HG02884 (cell line): ENCODE measurements around the gene TEX12.
"Not testable (repeated sequence)": the region's sequence is repeated elsewhere in the genome, so short reads cannot be mapped to it uniquely, and the experiment has no call there.

ENCODE experiments used
- ATAC-seq: cut with Tn5 transposase; IDR thresholded peaks from one replicate; pipeline ENCODE4 v1.9.1; 2021; ENCODE audit warnings: mild to moderate bottlenecking, moderate library complexity; ENCODE audit not compliant: unreplicated experiment

Gene TEX12

GRCh38 chr11:112163875-112164685, 3.1 kb upstream of the TEX12 start, which contains the start of gene IL18:
TSS of gene IL18 (minus strand) at chr11:112164094. CDS start at chr11:112155053, 9,041 bp downstream.
- ATAC-seq, result no peak

- no peak for ATAC-seq
Measured at GRCh38 chr11:112165049-112165448, 2.1 kb upstream of the TEX12 start.

- ATAC-seq, result no peak
Measured at GRCh38 chr11:112166562-112166961, 610 bp upstream of the TEX12 start.

GRCh38 chr11:112172362-112172994, 5.3 kb downstream of the TEX12 start:
- ATAC-seq, result peak; percentile 78

GRCh38 chr11:112173152-112173551, 6.0 kb downstream of the TEX12 start:
- ATAC-seq, result no peak

GRCh38 chr11:112174789-112175598, 7.8 kb downstream of the TEX12 start, which contains the start of gene BCO2:
TSS of gene BCO2 (plus strand) at chr11:112175512. CDS start at chr11:112175602, 90 bp downstream.
- no peak for ATAC-seq

- no peak for ATAC-seq
Measured at GRCh38 chr11:112175599-112175952, 8.4 kb downstream of the TEX12 start.

- no peak for ATAC-seq
Measured at GRCh38 chr11:112176077-112176476, 8.9 kb downstream of the TEX12 start.

- ATAC-seq, result no peak
Measured at GRCh38 chr11:112177589-112177988, 10.4 kb downstream of the TEX12 start.

GRCh38 chr11:112178428-112178827, 11.3 kb downstream of the TEX12 start:
- no peak for ATAC-seq

GRCh38 chr11:112178936-112179335, 11.8 kb downstream of the TEX12 start:
- ATAC-seq, result no peak

GRCh38 chr11:112179601-112180000, 12.4 kb downstream of the TEX12 start:
- ATAC-seq, result peak; percentile 63

GRCh38 chr11:112182867-112183266, 15.7 kb downstream of the TEX12 start:
- no peak for ATAC-seq

GRCh38 chr11:112185883-112186282, 18.7 kb downstream of the TEX12 start:
- ATAC-seq, result no peak

GRCh38 chr11:112186304-112186703, 19.1 kb downstream of the TEX12 start:
- ATAC-seq, result no peak

- not testable (repeated sequence) for ATAC-seq
Measured at GRCh38 chr11:112195113-112195512, 27.9 kb downstream of the TEX12 start.

- no peak for ATAC-seq
Measured at GRCh38 chr11:112195951-112196351, 28.8 kb downstream of the TEX12 start.

GRCh38 chr11:112196519-112197087, 29.4 kb downstream of the TEX12 start:
- no peak for ATAC-seq

- ATAC-seq, result not testable (repeated sequence)
Measured at GRCh38 chr11:112199101-112199500, 31.9 kb downstream of the TEX12 start.

GRCh38 chr11:112200252-112200651, 33.1 kb downstream of the TEX12 start:
- no peak for ATAC-seq

GRCh38 chr11:112206071-112206470, 38.9 kb downstream of the TEX12 start:
- no peak for ATAC-seq
